OCI-LY1 (cell line): ENCODE data around the gene GDPD3.
A peak's percentile ranks its signal among the peaks of the same experiment; 100 is the strongest.

Experiments
- H2AFZ ChIP-seq: fragments of 200-600 bp; sonication (generic), shearing (Covaris generic); 2 replicates; pipeline ENCODE4 v1.6.0; 2014; ENCODE audit warnings: antibody characterized with exemption, mild to moderate bottlenecking, low read length
- H3F3A ChIP-seq: fragments of 200-600 bp; sonication (generic), shearing (Covaris generic); 2 replicates; pipeline ENCODE4 v1.6.0; 2014; ENCODE audit warnings: mild to moderate bottlenecking, antibody characterized with exemption, low read length, moderate library complexity; ENCODE audit not compliant: insufficient read depth
- H3K27ac ChIP-seq: fragments of 200-600 bp; sonication (generic); 2 replicates; pipeline ENCODE4 v1.5.1; 2014; ENCODE audit warnings: low read length, mixed run types, mild to moderate bottlenecking, low read depth; ENCODE audit not compliant: poor library complexity, severe bottlenecking
- H3K27me3 ChIP-seq: fragments of 200-600 bp; sonication (generic); 2 replicates; pipeline ENCODE4 v1.6.0; 2014; ENCODE audit warnings: antibody characterized with exemption, mild to moderate bottlenecking, low read length, moderate library complexity; ENCODE audit not compliant: insufficient read depth
- H3K36me3 ChIP-seq: fragments of 200-600 bp; sonication (generic); 2 replicates; pipeline ENCODE4 v1.6.1; 2014; ENCODE audit warnings: mild to moderate bottlenecking, antibody characterized with exemption, low read length, moderate library complexity, mixed read lengths; ENCODE audit not compliant: insufficient read depth
- H3K4me1 ChIP-seq: fragments of 200-600 bp; sonication (generic); 2 replicates; pipeline ENCODE4 v1.5.1; 2014; ENCODE audit warnings: mild to moderate bottlenecking, low read length, moderate library complexity; ENCODE audit not compliant: insufficient read depth, severe bottlenecking
- H3K4me2 ChIP-seq: fragments of 200-600 bp; sonication (generic), shearing (Covaris generic); 2 replicates; pipeline ENCODE4 v1.6.1; 2014; ENCODE audit warnings: low read length
- H3K4me3 ChIP-seq: fragments of 200-600 bp; sonication (generic); 2 replicates; pipeline ENCODE4 v1.5.1; 2014; ENCODE audit warnings: low read length, low read depth, mild to moderate bottlenecking, mixed read lengths; ENCODE audit not compliant: poor library complexity, severe bottlenecking
- H3K79me2 ChIP-seq: fragments of 200-600 bp; shearing (Covaris generic); 2 replicates; pipeline ENCODE4 v1.6.1; 2016; ENCODE audit warnings: mixed run types, low read length, mixed read lengths; ENCODE audit not compliant: insufficient read depth
- H3K9ac ChIP-seq: fragments of 200-600 bp; sonication (generic), shearing (Covaris generic); 2 replicates; pipeline ENCODE4 v1.6.1; 2014; ENCODE audit warnings: mild to moderate bottlenecking, low read length, mixed read lengths
- H3K9me2 ChIP-seq: fragments of 200-600 bp; sonication (generic), shearing (Covaris generic); 2 replicates; pipeline ENCODE4 v1.6.1; 2014; ENCODE audit warnings: low read depth, mild to moderate bottlenecking, low read length, mixed read lengths
- H3K9me3 ChIP-seq: fragments of 200-600 bp; shearing (Covaris generic); 2 replicates; pipeline ENCODE4 v1.6.1; 2014; ENCODE audit warnings: low read length, mixed read lengths
- H4K20me1 ChIP-seq: fragments of 200-600 bp; sonication (generic), shearing (Covaris generic); 2 replicates; pipeline ENCODE4 v1.6.0; 2016; ENCODE audit warnings: mild to moderate bottlenecking, low read length; ENCODE audit not compliant: insufficient read depth
- CTCF ChIP-seq: fragments of 200-600 bp; sonication (generic), shearing (Covaris generic); IDR thresholded peaks from 2 replicates; pipeline ENCODE4 v1.5.1; 2017; ENCODE audit warnings: mild to moderate bottlenecking, antibody characterized with exemption, low read length, moderate library complexity, mixed read lengths
- EZH2 ChIP-seq: fragments of 200-600 bp; sonication (generic), shearing (Covaris generic); IDR thresholded peaks from 2 replicates; pipeline ENCODE4 v1.8.0; 2017; ENCODE audit warnings: borderline replicate concordance, mixed run types, mild to moderate bottlenecking, antibody characterized with exemption, low read length, moderate library complexity, mixed read lengths

Gene GDPD3

GRCh38 chr16:30079480-30079879 lies 33.9 kb downstream of the GDPD3 start:
- H3K9ac ChIP-seq, result no peak overlapping the region
- H3K4me2 ChIP-seq, result no peak overlapping the region
- no peaks in the 10 kb centered on the region for H3K9me3 ChIP-seq
- no peaks in the 10 kb centered on the region for H3F3A ChIP-seq
- TF ChIP-seq CTCF (no peak), EZH2 (no peak)
- no peak overlapping the region for H2AFZ ChIP-seq
- peaks cover 32% of the 10 kb centered on the region for H3K4me1 ChIP-seq
- H3K9me2 ChIP-seq, result no peaks in the 10 kb centered on the region
- H3K27me3 ChIP-seq, result no peaks in the 10 kb centered on the region
- H3K36me3 ChIP-seq, result peaks cover 70% of the 10 kb centered on the region
- H4K20me1 ChIP-seq, result no peaks in the 10 kb centered on the region
- H3K4me3 ChIP-seq, result no peak overlapping the region
- H3K27ac ChIP-seq, result no peak overlapping the region
- peaks cover 29% of the 10 kb centered on the region for H3K79me2 ChIP-seq

- Histone ChIP-seq H3K9me2 (no peaks in the 10 kb centered on the region), H3K4me2 (no peak overlapping the region), H3K9me3 (no peaks in the 10 kb centered on the region), H3K79me2 (peaks cover 29% of the 10 kb centered on the region), H3K4me3 (no peak overlapping the region), H3K36me3 (peaks cover 63% of the 10 kb centered on the region), H3K9ac (no peak overlapping the region; the same call in 1 of the 2 replicates), H3K27me3 (no peaks in the 10 kb centered on the region), H3K4me1 (peaks cover 39% of the 10 kb centered on the region), H3F3A (peaks cover under 1% of the 10 kb centered on the region; the same call in 1 of the 2 replicates), H3K27ac (no peak overlapping the region), H2AFZ (no peak overlapping the region), H4K20me1 (no peaks in the 10 kb centered on the region)
- no peak for TF ChIP-seq EZH2
- TF ChIP-seq CTCF, result no peak
These were observed 34.6 kb downstream of the GDPD3 start for GRCh38 chr16:30078744-30079143.

DNA sequence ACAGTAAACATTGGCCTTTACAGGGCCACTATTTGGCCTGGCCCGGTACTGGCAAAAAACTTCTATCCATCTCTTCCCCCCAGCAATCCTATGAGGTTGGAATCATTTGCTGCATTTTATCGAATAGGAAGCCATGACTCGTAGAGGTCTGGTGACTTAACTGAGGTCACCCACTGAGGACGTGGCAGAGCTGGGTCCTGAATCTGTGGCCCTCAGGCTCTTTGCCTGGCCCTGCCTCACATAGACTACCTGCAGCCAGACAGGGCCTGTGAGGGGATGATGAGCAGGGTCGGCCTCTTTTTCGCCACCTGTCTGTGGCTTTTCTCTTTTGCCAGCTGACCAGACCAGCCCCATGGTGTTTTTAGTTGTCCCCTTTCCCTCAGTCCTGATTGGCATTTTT lies 35.7 kb downstream of the GDPD3 start:
- Histone ChIP-seq H3K4me2 (peak overlapping the region; percentile 82), H2AFZ (no peak overlapping the region), H3K36me3 (peaks cover 56% of the 10 kb centered on the region), H3K27ac (no peak overlapping the region), H3K9me3 (no peaks in the 10 kb centered on the region), H3F3A (peaks cover 6% of the 10 kb centered on the region; the same call in 1 of the 2 replicates), H3K9me2 (no peaks in the 10 kb centered on the region), H3K79me2 (peaks cover 29% of the 10 kb centered on the region), H4K20me1 (no peaks in the 10 kb centered on the region), H3K27me3 (no peaks in the 10 kb centered on the region), H3K4me3 (peak overlapping the region; percentile 82), H3K4me1 (peaks cover 41% of the 10 kb centered on the region), H3K9ac (peak overlapping the region; percentile 78)
- TF ChIP-seq EZH2, result no peak
- no peak for TF ChIP-seq CTCF
